Transverse colon (tissue), 3 donors: ENCODE data around the gene SERINC3.

ENCODE experiments used
- CTCF ChIP-seq, 5 experiments: fragments of 200-600 bp in 3 of 5; fragments of 450-650 bp in 2 of 5; sonication (generic) in 3 of 5; IDR thresholded peaks; 1 replicate in 2 of 5; 2 replicates in 3 of 5; pipeline ENCODE4 v1.5.1; 2016 to 2017; ENCODE audit warnings: antibody characterized with exemption in 5 of 5, inconsistent platforms in 3 of 5, mild to moderate bottlenecking in 2 of 5, moderate library complexity in 1 of 5
- POLR2A ChIP-seq: fragments of 450-650 bp; IDR thresholded peaks from one replicate; pipeline ENCODE4 v1.6.1; 2016; ENCODE audit warnings: antibody characterized with exemption, mild to moderate bottlenecking, moderate library complexity

- TF ChIP-seq POLR2A (no peak), CTCF (IDR thresholded peaks at IDR 0.05) (peak; percentile 32 to 70 (median 57))
These were observed 50.4 kb downstream of the SERINC3 start for GRCh38 chr20:44471481-44471882.
